AG04450 (cell line): ENCODE results near the gene CEP72. TPM values are rescaled to one million over a fixed set of nuclear protein-coding genes. Genes with fewer than 3 reads are reported as not detected.

ENCODE experiments used
- CTCF ChIA-PET: fragments of 300-600, 350-600 bp; formaldehyde crosslinking; extraction: SDS; loops from one replicate; lab custom pipeline; 2022; ENCODE audit warnings: antibody characterized with exemption, inconsistent platforms; lab: Charles Lee
- POLR2A ChIA-PET: fragments of 350-600 bp; formaldehyde crosslinking; extraction: SDS; loops from one replicate; lab custom pipeline; 2021; ENCODE audit warnings: antibody characterized with exemption, inconsistent platforms; lab: Yijun Ruan, JAX
- DNase-seq: peaks from one replicate; pipeline ENCODE4 v3.0.0-alpha.2; 2011; ENCODE audit warnings: low read depth, low spot score
- H3K27ac ChIP-seq: one replicate; pipeline ENCODE4 v1.5.1; 2012; ENCODE audit warnings: low read depth, low read length, control low read depth
- H3K27me3 ChIP-seq: one replicate; pipeline ENCODE4 v1.6.0; 2012; ENCODE audit warnings: low read length; ENCODE audit not compliant: control insufficient read depth, insufficient read depth
- H3K4me3 ChIP-seq: 2 replicates; pipeline ENCODE4 v1.5.1; 2011; ENCODE audit warnings: mild to moderate bottlenecking, low read depth, low read length, control low read depth
- H3K9me3 ChIP-seq: 2 replicates; pipeline ENCODE4 v1.5.1; 2012; ENCODE audit warnings: low read length; ENCODE audit not compliant: control insufficient read depth, insufficient read depth
- CTCF ChIP-seq: IDR thresholded peaks from 2 replicates; pipeline ENCODE4 v1.5.1; 2011; ENCODE audit warnings: low read depth, low read length, control low read depth, inconsistent platforms
- polyA plus RNA-seq: library from polyadenylated mRNA; depleted of rRNA; stranded (reverse); fragments of >200 nt; gene quantifications from 2 replicates; pipeline ENCODE4 v1.2.3, GENCODE V29; 2011

Gene CEP72
- polyA plus RNA-seq, 1 experiment, result 0.66 TPM

- ChIA-PET POLR2A (no interaction called here), CTCF (no interaction called here)
- Histone ChIP-seq H3K4me3 (no peak overlapping the region), H3K27me3 (peaks cover 25% of the 10 kb centered on the region), H3K9me3 (peaks cover 8% of the 10 kb centered on the region; the same call in 1 of the 2 replicates), H3K27ac (no peak overlapping the region)
- DNase-seq, result no peak
- TF ChIP-seq CTCF, result no peak
These were observed 29.1 kb upstream of the CEP72 start for GRCh38 chr5:582936-583635.

GRCh38 chr5:583645-584044 is 28.5 kb upstream of the CEP72 start:
- H3K27me3 ChIP-seq, result peaks cover 27% of the 10 kb centered on the region
- H3K9me3 ChIP-seq, result peaks cover 8% of the 10 kb centered on the region; the same call in 1 of the 2 replicates
- no peak for TF ChIP-seq CTCF
- H3K27ac ChIP-seq, result no peak overlapping the region
- no peak overlapping the region for H3K4me3 ChIP-seq
- POLR2A ChIA-PET, result no interaction called here
- DNase-seq, result no peak
- CTCF ChIA-PET, result no interaction called here

- POLR2A ChIA-PET, result no interaction called here
- no peak for TF ChIP-seq CTCF
- DNase-seq, result no peak
- peaks cover 27% of the 10 kb centered on the region for H3K27me3 ChIP-seq
- H3K27ac ChIP-seq, result no peak overlapping the region
- no peak overlapping the region for H3K4me3 ChIP-seq
- H3K9me3 ChIP-seq, result peaks cover 8% of the 10 kb centered on the region; the same call in 1 of the 2 replicates
- CTCF ChIA-PET, result no interaction called here
These were observed 27.9 kb upstream of the CEP72 start for GRCh38 chr5:584216-584615.

- DNase-seq, result no peak
- Histone ChIP-seq H3K27ac (no peak overlapping the region), H3K27me3 (peaks cover 25% of the 10 kb centered on the region), H3K4me3 (no peak overlapping the region), H3K9me3 (peaks cover 8% of the 10 kb centered on the region; the same call in 1 of the 2 replicates)
- POLR2A ChIA-PET, result no interaction called here
- TF ChIP-seq CTCF, result no peak
- CTCF ChIA-PET, result no interaction called here
These were observed 27.3 kb upstream of the CEP72 start for GRCh38 chr5:584846-585245.

- ChIA-PET POLR2A (interaction anchor here (0.6 kb wide), 1 partner anchor 26 kb away, joined by 3 read pairs; no protein-coding TSS in a partner anchor), CTCF (no interaction called here)
- no peak overlapping the region for H3K27ac ChIP-seq
- H3K9me3 ChIP-seq, result peaks cover 8% of the 10 kb centered on the region; the same call in 1 of the 2 replicates
- no peak for DNase-seq
- peaks cover 18% of the 10 kb centered on the region for H3K27me3 ChIP-seq
- TF ChIP-seq CTCF, result no peak
- H3K4me3 ChIP-seq, result no peak overlapping the region
These were observed 26.6 kb upstream of the CEP72 start for GRCh38 chr5:585556-585955.
